ENCODE results near the gene CPN2.

- no peak for TF ChIP-seq POLR2A (IDR thresholded peaks at IDR 0.05)
- TF ChIP-seq, protein P1, sequence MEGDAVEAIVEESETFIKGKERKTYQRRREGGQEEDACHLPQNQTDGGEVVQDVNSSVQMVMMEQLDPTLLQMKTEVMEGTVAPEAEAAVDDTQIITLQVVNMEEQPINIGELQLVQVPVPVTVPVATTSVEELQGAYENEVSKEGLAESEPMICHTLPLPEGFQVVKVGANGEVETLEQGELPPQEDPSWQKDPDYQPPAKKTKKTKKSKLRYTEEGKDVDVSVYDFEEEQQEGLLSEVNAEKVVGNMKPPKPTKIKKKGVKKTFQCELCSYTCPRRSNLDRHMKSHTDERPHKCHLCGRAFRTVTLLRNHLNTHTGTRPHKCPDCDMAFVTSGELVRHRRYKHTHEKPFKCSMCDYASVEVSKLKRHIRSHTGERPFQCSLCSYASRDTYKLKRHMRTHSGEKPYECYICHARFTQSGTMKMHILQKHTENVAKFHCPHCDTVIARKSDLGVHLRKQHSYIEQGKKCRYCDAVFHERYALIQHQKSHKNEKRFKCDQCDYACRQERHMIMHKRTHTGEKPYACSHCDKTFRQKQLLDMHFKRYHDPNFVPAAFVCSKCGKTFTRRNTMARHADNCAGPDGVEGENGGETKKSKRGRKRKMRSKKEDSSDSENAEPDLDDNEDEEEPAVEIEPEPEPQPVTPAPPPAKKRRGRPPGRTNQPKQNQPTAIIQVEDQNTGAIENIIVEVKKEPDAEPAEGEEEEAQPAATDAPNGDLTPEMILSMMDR (IDR thresholded peaks at IDR 0.05), result no peak
Measured at GRCh38 chr3:194293546-194294198, 57.5 kb downstream of the CPN2 start.

Measured in testis (tissue), 2 donors.